ENCODE measurements around the gene UNC5C. TPM values are rescaled to one million over a fixed set of nuclear protein-coding genes. Genes with fewer than 3 reads are reported as not detected.

Gene UNC5C
- total and polyA plus RNA-seq, 10 of the 15 experiments (the other 5 are each of a cell fraction or from before 2014, with no cell fraction given) = 0.02 to 2.0 (median 0.15) TPM; not detected in 1

GRCh38 chr4:95288552-95288951 is 260.2 kb downstream of the UNC5C start (continued):
- no peak for TF ChIP-seq IRF3 (IDR thresholded peaks at IDR 0.05)
- TF ChIP-seq ZBTB33 (IDR thresholded peaks at IDR 0.05) = no peak

DNA sequence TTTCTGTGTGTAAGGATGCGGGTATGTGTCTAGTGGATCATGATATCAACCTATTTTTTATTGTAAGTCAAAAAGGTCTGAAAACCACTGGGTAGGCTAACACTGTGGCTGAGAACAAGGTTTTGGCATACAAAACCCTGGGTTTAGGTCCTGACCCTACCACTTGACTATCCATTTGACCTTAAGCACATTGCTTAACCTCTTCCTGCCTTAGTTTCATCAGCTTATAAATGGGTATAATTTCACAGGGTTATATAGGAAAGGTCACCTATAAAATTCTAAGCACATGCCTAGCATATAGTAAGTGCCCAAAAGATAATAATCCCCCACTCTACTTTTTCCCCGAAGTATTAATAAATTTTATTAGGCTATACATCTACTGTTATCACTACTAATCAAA is 263.0 kb downstream of the UNC5C start:
- WGBS (ENCODE audit: insufficient coverage, insufficient replicate concordance, low lambda C conversion rate, missing lambda C conversion rate) = 45% methylated on average over 2 of the region's 2 CpGs
- Histone ChIP-seq H3K9ac (ENCODE audit: control insufficient read depth, insufficient read depth, low read length) (no peak overlapping the region), H3K27ac (ENCODE audit: control insufficient read depth, insufficient read depth) (no peak overlapping the region), H3K4me1 (ENCODE audit: control insufficient read depth, insufficient read depth, low read length) (no peaks in the 10 kb centered on the region), H3K79me2 (ENCODE audit: control insufficient read depth, insufficient read depth, low read length) (no peaks in the 10 kb centered on the region), H3K4me3 (no peak overlapping the region), H3K4me2 (ENCODE audit: control insufficient read depth, insufficient read depth) (no peak overlapping the region), H4K20me1 (ENCODE audit: control insufficient read depth, insufficient read depth) (no peaks in the 10 kb centered on the region), H3K36me3 (ENCODE audit: control insufficient read depth in 2 of 2, insufficient read depth in 2 of 2, low read length in 1 of 2) (no peaks in the 10 kb centered on the region), H3K27me3 (replicated peaks in 1 of 2; ENCODE audit: control insufficient read depth in 2 of 2, insufficient read depth in 2 of 2, low read length in 1 of 2) (no peaks in the 10 kb centered on the region), H3K9me3 (replicated peaks; ENCODE audit: control insufficient read depth, insufficient read depth, low read length) (no peaks in the 10 kb centered on the region), H2AFZ (ENCODE audit: control insufficient read depth, low read depth, low read length) (no peak overlapping the region)
- no peak for DNase-seq (ENCODE audit: low read depth, low spot score)
- ChIA-PET POLR2A (no interaction called here), SMC1A (ENCODE audit: uncharacterized antibody, unreplicated experiment) (no interaction called here), RAD21 (ENCODE audit: unreplicated experiment) (no interaction called here), CTCF (no interaction called here)
- in situ Hi-C loops (cut with MboI) (no loop called here), intact Hi-C loops (cut with micrococcal nuclease; ENCODE audit: unreplicated experiment) (no loop called here)
- no peak for FAIRE-seq
- BruUV-seq (replicated peaks) = no TSS peak
- ATAC-seq = no peak
- TF ChIP-seq TAF1 (IDR thresholded peaks at IDR 0.05; ENCODE audit: borderline replicate concordance, low read depth, low read length) (no peak), MLLT1 (IDR thresholded peaks at IDR 0.05) (no peak), STAT1 (conservative IDR thresholded peaks at IDR 0.05) (no peak), USF1 (IDR thresholded peaks at IDR 0.05; ENCODE audit: borderline replicate concordance, extremely low read length, insufficient read depth, low read depth, low read length) (no peak), NR2C1 (IDR thresholded peaks at IDR 0.05) (no peak), ATF2 (IDR thresholded peaks at IDR 0.05; ENCODE audit: low read length) (no peak), EED (IDR thresholded peaks at IDR 0.05; ENCODE audit: low read depth) (no peak), TARDBP (IDR thresholded peaks at IDR 0.05; ENCODE audit: borderline replicate concordance) (no peak), RB1 (IDR thresholded peaks at IDR 0.05; ENCODE audit: borderline replicate concordance) (no peak), CHD4 (IDR thresholded peaks at IDR 0.05) (no peak), NR2F1 (conservative IDR thresholded peaks at IDR 0.05) (no peak), BHLHE40 (IDR thresholded peaks at IDR 0.05; ENCODE audit: borderline replicate concordance in 1 of 2, low read depth in 2 of 2, low read length in 1 of 2) (no peak), ESRRA (IDR thresholded peaks at IDR 0.05; ENCODE audit: low read length) (no peak)
- TF ChIP-seq, protein P1, sequence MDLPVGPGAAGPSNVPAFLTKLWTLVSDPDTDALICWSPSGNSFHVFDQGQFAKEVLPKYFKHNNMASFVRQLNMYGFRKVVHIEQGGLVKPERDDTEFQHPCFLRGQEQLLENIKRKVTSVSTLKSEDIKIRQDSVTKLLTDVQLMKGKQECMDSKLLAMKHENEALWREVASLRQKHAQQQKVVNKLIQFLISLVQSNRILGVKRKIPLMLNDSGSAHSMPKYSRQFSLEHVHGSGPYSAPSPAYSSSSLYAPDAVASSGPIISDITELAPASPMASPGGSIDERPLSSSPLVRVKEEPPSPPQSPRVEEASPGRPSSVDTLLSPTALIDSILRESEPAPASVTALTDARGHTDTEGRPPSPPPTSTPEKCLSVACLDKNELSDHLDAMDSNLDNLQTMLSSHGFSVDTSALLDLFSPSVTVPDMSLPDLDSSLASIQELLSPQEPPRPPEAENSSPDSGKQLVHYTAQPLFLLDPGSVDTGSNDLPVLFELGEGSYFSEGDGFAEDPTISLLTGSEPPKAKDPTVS (IDR thresholded peaks at IDR 0.05; ENCODE audit: low read depth, low read length) = no peak

Data from GM12878 (cell line).